GM06990 (cell line): ENCODE data around the gene MBNL2.

Experiments used
- DNase-seq: peaks from one replicate; pipeline ENCODE4 v3.0.0-alpha.2; 2011; ENCODE audit not compliant: insufficient read length; ENCODE audit errors: extremely low read depth
- H3K27me3 ChIP-seq: replicated peaks from 2 replicates; pipeline ENCODE4 v1.6.0; 2011; ENCODE audit warnings: low read length; ENCODE audit not compliant: control insufficient read depth, insufficient read depth
- H3K36me3 ChIP-seq: 2 replicates; pipeline ENCODE4 v1.5.1; 2011; ENCODE audit warnings: low read length; ENCODE audit not compliant: control insufficient read depth, insufficient read depth
- H3K4me3 ChIP-seq: replicated peaks from 2 replicates; pipeline ENCODE4 v1.5.1; 2011; ENCODE audit warnings: low read depth, mild to moderate bottlenecking, control low read depth, low read length
- CTCF ChIP-seq: IDR thresholded peaks from 2 replicates; pipeline ENCODE4 v1.5.1; 2011; ENCODE audit warnings: low read length, control low read depth, mild to moderate bottlenecking, inconsistent platforms; ENCODE audit not compliant: insufficient read depth, poor library complexity, severe bottlenecking

MBNL2 gene

GRCh38 chr13:97429681-97430081, 207.5 kb downstream of the MBNL2 start:
- Histone ChIP-seq H3K4me3 (no peak overlapping the region), H3K27me3 (no peaks in the 10 kb centered on the region), H3K36me3 (no peaks in the 10 kb centered on the region)
- DNase-seq = no peak
- TF ChIP-seq CTCF = no peak

- Histone ChIP-seq H3K36me3 (no peaks in the 10 kb centered on the region), H3K4me3 (no peak overlapping the region), H3K27me3 (no peaks in the 10 kb centered on the region)
- no peak for TF ChIP-seq CTCF
- DNase-seq = no peak
Observed at GRCh38 chr13:97430296-97430695, 208.2 kb downstream of the MBNL2 start.

- Histone ChIP-seq H3K4me3 (no peak overlapping the region), H3K27me3 (no peaks in the 10 kb centered on the region), H3K36me3 (no peaks in the 10 kb centered on the region)
- no peak for TF ChIP-seq CTCF
- DNase-seq = no peak
Observed at GRCh38 chr13:97431171-97431764, 209.1 kb downstream of the MBNL2 start.

- peak overlapping the region; percentile 83 for H3K4me3 ChIP-seq
- H3K27me3 ChIP-seq = no peaks in the 10 kb centered on the region
- H3K36me3 ChIP-seq = no peaks in the 10 kb centered on the region
- DNase-seq = no peak
- TF ChIP-seq CTCF = no peak
Observed at GRCh38 chr13:97432232-97432916, 210.2 kb downstream of the MBNL2 start.

- peak overlapping the region; percentile 89 for H3K4me3 ChIP-seq
- TF ChIP-seq CTCF = no peak
Observed at GRCh38 chr13:97432917-97433726, 211.0 kb downstream of the MBNL2 start.

More at GRCh38 chr13:97432917-97433726, 211.0 kb downstream of the MBNL2 start:
- no peaks in the 10 kb centered on the region for H3K36me3 ChIP-seq
- no peaks in the 10 kb centered on the region for H3K27me3 ChIP-seq
- DNase-seq = peak; percentile 99
